Measurements from ENCODE around the gene ACER1.

- TF ChIP-seq EZH2phosphoT487 (IDR thresholded peaks at IDR 0.05; ENCODE audit: borderline replicate concordance, low read depth), result no peak
- no peak for TF ChIP-seq CTCF (IDR thresholded peaks at IDR 0.05)
- TF ChIP-seq MXI1 (IDR thresholded peaks at IDR 0.05; ENCODE audit: low read depth, low read length), result no peak
- TF ChIP-seq RAD21 (IDR thresholded peaks at IDR 0.05; ENCODE audit: low read length), result no peak
- TF ChIP-seq EP300 (IDR thresholded peaks at IDR 0.05; ENCODE audit: borderline replicate concordance in 1 of 2, low read depth in 1 of 2, low read length in 1 of 2), result no peak
- TF ChIP-seq RCOR1 (IDR thresholded peaks at IDR 0.05; ENCODE audit: low read length), result no peak
- no peak for TF ChIP-seq NFIC (IDR thresholded peaks at IDR 0.05; ENCODE audit: borderline replicate concordance)
- no peak for TF ChIP-seq USF1 (IDR thresholded peaks at IDR 0.05; ENCODE audit: borderline replicate concordance, low read depth)
- TF ChIP-seq REST (IDR thresholded peaks at IDR 0.05; ENCODE audit: low read depth, low read length), result no peak
- no peak for TF ChIP-seq SMC3 (IDR thresholded peaks at IDR 0.05; ENCODE audit: low read depth, low read length)
- TF ChIP-seq FOSL2 (IDR thresholded peaks at IDR 0.05; ENCODE audit: borderline replicate concordance, low read depth), result no peak
- TF ChIP-seq IRF3 (IDR thresholded peaks at IDR 0.05; ENCODE audit: low read depth, low read length), result no peak
- TF ChIP-seq MEF2A (IDR thresholded peaks at IDR 0.05; ENCODE audit: borderline replicate concordance, low read depth), result no peak
Measured at GRCh38 chr19:6263306-6263705, 70.1 kb downstream of the ACER1 start.

Measured in SK-N-SH (cell line).